ENCODE data around the gene HSPB1.
"Not testable (repeated sequence)": the region's sequence is repeated elsewhere in the genome, so short reads cannot be mapped to it uniquely, and the experiment has no call there.

Gene HSPB1

GRCh38 chr7:76310102-76310957 is 7.9 kb downstream of the HSPB1 start:
- no peaks in the 10 kb centered on the region for H3K79me2 ChIP-seq (ENCODE audit: insufficient read depth, low read length)
- no peaks in the 10 kb centered on the region for H3K36me3 ChIP-seq (ENCODE audit: insufficient read depth, low read length)
- no peak overlapping the region for H3K4me3 ChIP-seq (ENCODE audit: low read depth in 1 of 2, low read length in 2 of 2)
- no peak overlapping the region for H2AFZ ChIP-seq (ENCODE audit: low read depth, low read length)
- ATAC-seq (ENCODE audit: insufficient read depth, low read depth) (peak; percentile 20; the same call in 1 of the 3 replicates), DNase-seq (peak; percentile 37)
- H4K20me1 ChIP-seq (ENCODE audit: insufficient read depth, low read length) = no peaks in the 10 kb centered on the region
- H3K9me3 ChIP-seq (ENCODE audit: insufficient read depth, low read length, severe bottlenecking) = no peaks in the 10 kb centered on the region
- no peaks in the 10 kb centered on the region for H3K27me3 ChIP-seq (ENCODE audit: insufficient read depth, low read length, poor library complexity)
- TF ChIP-seq CTCF (IDR thresholded peaks at IDR 0.05; ENCODE audit: borderline replicate concordance, extremely low read depth, low read length, poor library complexity, severe bottlenecking) = no peak
- TF ChIP-seq EZH2 (IDR thresholded peaks at IDR 0.05; ENCODE audit: borderline replicate concordance, low read depth, low read length, severe bottlenecking) = no peak
- no peak overlapping the region for H3K4me2 ChIP-seq (ENCODE audit: insufficient read depth, low read length)
- H3K9ac ChIP-seq (ENCODE audit: low read depth, low read length) = no peak overlapping the region
- no peak overlapping the region for H3K27ac ChIP-seq (ENCODE audit: low read length)
- H3K4me1 ChIP-seq (ENCODE audit: insufficient read depth, low read length) = peaks cover 4% of the 10 kb centered on the region

GRCh38 chr7:76311838-76312237 is 9.4 kb downstream of the HSPB1 start:
- not testable (repeated sequence) for H2AFZ ChIP-seq (ENCODE audit: low read depth, low read length); H4K20me1 ChIP-seq (ENCODE audit: insufficient read depth, low read length); H3K79me2 ChIP-seq (ENCODE audit: insufficient read depth, low read length); H3K27me3 ChIP-seq (ENCODE audit: insufficient read depth, low read length, poor library complexity); H3K4me2 ChIP-seq (ENCODE audit: insufficient read depth, low read length); H3K9me3 ChIP-seq (ENCODE audit: insufficient read depth, low read length, severe bottlenecking); DNase-seq; H3K27ac ChIP-seq (ENCODE audit: low read length); H3K4me3 ChIP-seq (ENCODE audit: low read depth in 1 of 2, low read length in 2 of 2); H3K4me1 ChIP-seq (ENCODE audit: insufficient read depth, low read length); H3K9ac ChIP-seq (ENCODE audit: low read depth, low read length); H3K36me3 ChIP-seq (ENCODE audit: insufficient read depth, low read length); ATAC-seq (ENCODE audit: insufficient read depth, low read depth)

- peaks cover 23% of the 10 kb centered on the region for H3K4me1 ChIP-seq (ENCODE audit: insufficient read depth, low read length)
- peaks cover 11% of the 10 kb centered on the region for H3K79me2 ChIP-seq (ENCODE audit: insufficient read depth, low read length)
- no peak overlapping the region; the same call in 1 of the 2 replicates for H3K27ac ChIP-seq (ENCODE audit: low read length)
- DNase-seq (peak; percentile 96), ATAC-seq (ENCODE audit: insufficient read depth, low read depth) (peak; percentile 62)
- TF ChIP-seq CTCF (IDR thresholded peaks at IDR 0.05; ENCODE audit: borderline replicate concordance, extremely low read depth, low read length, poor library complexity, severe bottlenecking) = peak; percentile 99
- no peak for TF ChIP-seq EZH2 (IDR thresholded peaks at IDR 0.05; ENCODE audit: borderline replicate concordance, low read depth, low read length, severe bottlenecking)
- H3K36me3 ChIP-seq (ENCODE audit: insufficient read depth, low read length) = no peaks in the 10 kb centered on the region; the same call in 1 of the 2 replicates
- H3K4me2 ChIP-seq (ENCODE audit: insufficient read depth, low read length) = peak overlapping the region; percentile 61
- H3K27me3 ChIP-seq (ENCODE audit: insufficient read depth, low read length, poor library complexity) = no peaks in the 10 kb centered on the region
- peak overlapping the region in 1 of 2 experiments; percentile 44; a peak in 2 of 4 replicates for H3K4me3 ChIP-seq (ENCODE audit: low read depth in 1 of 2, low read length in 2 of 2)
- H4K20me1 ChIP-seq (ENCODE audit: insufficient read depth, low read length) = no peaks in the 10 kb centered on the region
- H3K9me3 ChIP-seq (ENCODE audit: insufficient read depth, low read length, severe bottlenecking) = no peaks in the 10 kb centered on the region
- peak overlapping the region; percentile 39; the same call in 1 of the 2 replicates for H3K9ac ChIP-seq (ENCODE audit: low read depth, low read length)
- peak overlapping the region; percentile 85 for H2AFZ ChIP-seq (ENCODE audit: low read depth, low read length)
Observed at GRCh38 chr7:76314042-76314721, 11.7 kb downstream of the HSPB1 start.

- Histone ChIP-seq H3K4me1 (ENCODE audit: insufficient read depth, low read length) (peaks cover 26% of the 10 kb centered on the region), H3K79me2 (ENCODE audit: insufficient read depth, low read length) (peaks cover 12% of the 10 kb centered on the region)
- H3K9ac ChIP-seq (ENCODE audit: low read depth, low read length); ATAC-seq (ENCODE audit: insufficient read depth, low read depth); H2AFZ ChIP-seq (ENCODE audit: low read depth, low read length); H3K9me3 ChIP-seq (ENCODE audit: insufficient read depth, low read length, severe bottlenecking); H3K4me2 ChIP-seq (ENCODE audit: insufficient read depth, low read length); H3K36me3 ChIP-seq (ENCODE audit: insufficient read depth, low read length); H3K27ac ChIP-seq (ENCODE audit: low read length); H4K20me1 ChIP-seq (ENCODE audit: insufficient read depth, low read length); DNase-seq; H3K27me3 ChIP-seq (ENCODE audit: insufficient read depth, low read length, poor library complexity); H3K4me3 ChIP-seq (ENCODE audit: low read depth in 1 of 2, low read length in 2 of 2): not testable (repeated sequence)
Observed at GRCh38 chr7:76314740-76315139, 12.3 kb downstream of the HSPB1 start.

Data from DND-41 (cell line).